ENCODE measurements around the gene KCNH5. TPM values are rescaled to one million over a fixed set of nuclear protein-coding genes. Genes with fewer than 3 reads are reported as not detected.

KCNH5 gene
- total RNA-seq, 1 experiment from 2014 or later = 1.4 TPM

- ChIA-PET POLR2A (interaction anchor here (0.5 kb wide), 1 partner anchor 594 kb away, joined by 3 read pairs; no protein-coding TSS in a partner anchor), CTCF (no interaction called here)
- Mint-ChIP-seq H3K4me1 (peaks cover 16% of the 10 kb centered on the region), H3K27me3 (ENCODE audit: low read depth) (no peaks in the 10 kb centered on the region), H3K36me3 (peaks cover under 1% of the 10 kb centered on the region; the same call in 1 of the 2 replicates), H3K9me3 (peaks cover 14% of the 10 kb centered on the region), H3K27ac (no peak overlapping the region), H3K4me3 (no peak overlapping the region)
- ATAC-seq (no peak), DNase-seq (ENCODE audit: low spot score) (no peak)
- no peak for TF ChIP-seq TEAD4 (CRISPR knock-in tag; IDR thresholded peaks at IDR 0.05)
Measured at GRCh38 chr14:62905566-62905965, 139.7 kb downstream of the KCNH5 start.

DNA sequence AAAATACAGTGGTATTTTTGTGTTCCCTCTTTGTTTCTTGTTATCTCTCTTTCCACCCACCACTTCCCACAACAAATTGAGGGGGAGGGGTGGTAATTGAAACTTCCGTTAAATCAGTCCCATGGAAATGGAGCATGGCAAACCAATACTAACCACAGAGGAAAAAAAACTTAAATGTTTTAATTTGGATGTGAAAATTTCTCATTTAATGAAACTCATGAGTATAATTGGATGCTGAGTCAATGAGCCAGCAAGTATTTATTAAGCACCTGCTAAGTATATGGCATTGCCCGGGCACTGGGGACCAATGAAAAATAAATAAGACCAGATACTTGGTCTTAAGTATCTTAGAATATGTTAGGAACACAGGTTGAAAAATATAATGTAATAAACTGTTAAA lies 147.5 kb downstream of the KCNH5 start:
- ChIA-PET POLR2A (no interaction called here), CTCF (no interaction called here)
- Mint-ChIP-seq H3K4me3 (no peak overlapping the region), H3K4me1 (peaks cover 31% of the 10 kb centered on the region), H3K36me3 (peaks cover 3% of the 10 kb centered on the region; the same call in 1 of the 2 replicates), H3K27me3 (ENCODE audit: low read depth) (no peaks in the 10 kb centered on the region), H3K9me3 (peaks cover 14% of the 10 kb centered on the region), H3K27ac (no peak overlapping the region)
- TF ChIP-seq, protein P1, sequence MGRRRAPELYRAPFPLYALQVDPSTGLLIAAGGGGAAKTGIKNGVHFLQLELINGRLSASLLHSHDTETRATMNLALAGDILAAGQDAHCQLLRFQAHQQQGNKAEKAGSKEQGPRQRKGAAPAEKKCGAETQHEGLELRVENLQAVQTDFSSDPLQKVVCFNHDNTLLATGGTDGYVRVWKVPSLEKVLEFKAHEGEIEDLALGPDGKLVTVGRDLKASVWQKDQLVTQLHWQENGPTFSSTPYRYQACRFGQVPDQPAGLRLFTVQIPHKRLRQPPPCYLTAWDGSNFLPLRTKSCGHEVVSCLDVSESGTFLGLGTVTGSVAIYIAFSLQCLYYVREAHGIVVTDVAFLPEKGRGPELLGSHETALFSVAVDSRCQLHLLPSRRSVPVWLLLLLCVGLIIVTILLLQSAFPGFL (CRISPR knock-in tag; IDR thresholded peaks at IDR 0.05; ENCODE audit: borderline replicate concordance) = no peak
- TF ChIP-seq STAT6 (CRISPR knock-in tag; conservative IDR thresholded peaks at IDR 0.05; ENCODE audit: low read depth) (no peak), ZBTB21 (CRISPR knock-in tag; IDR thresholded peaks at IDR 0.05; ENCODE audit: borderline replicate concordance) (no peak), PRRX2 (CRISPR knock-in tag; IDR thresholded peaks at IDR 0.05) (no peak), MAX (CRISPR knock-in tag; IDR thresholded peaks at IDR 0.05) (no peak), MLX (CRISPR knock-in tag; IDR thresholded peaks at IDR 0.05) (no peak), NR1H2 (CRISPR knock-in tag; IDR thresholded peaks at IDR 0.05) (no peak), TCF7 (CRISPR knock-in tag; IDR thresholded peaks at IDR 0.05; ENCODE audit: low read depth) (no peak), MYBL2 (CRISPR knock-in tag; IDR thresholded peaks at IDR 0.05) (no peak), ZNF219 (CRISPR knock-in tag; IDR thresholded peaks at IDR 0.05; ENCODE audit: borderline replicate concordance) (no peak), MXD4 (CRISPR knock-in tag; IDR thresholded peaks at IDR 0.05; ENCODE audit: borderline replicate concordance) (no peak), RELA (CRISPR knock-in tag; IDR thresholded peaks at IDR 0.05; ENCODE audit: borderline replicate concordance) (no peak), FOXK1 (CRISPR knock-in tag; IDR thresholded peaks at IDR 0.05) (no peak), ZNF416 (CRISPR knock-in tag; IDR thresholded peaks at IDR 0.05) (no peak), ETV6 (CRISPR knock-in tag; IDR thresholded peaks at IDR 0.05) (no peak)
- TF ChIP-seq, protein P2, sequence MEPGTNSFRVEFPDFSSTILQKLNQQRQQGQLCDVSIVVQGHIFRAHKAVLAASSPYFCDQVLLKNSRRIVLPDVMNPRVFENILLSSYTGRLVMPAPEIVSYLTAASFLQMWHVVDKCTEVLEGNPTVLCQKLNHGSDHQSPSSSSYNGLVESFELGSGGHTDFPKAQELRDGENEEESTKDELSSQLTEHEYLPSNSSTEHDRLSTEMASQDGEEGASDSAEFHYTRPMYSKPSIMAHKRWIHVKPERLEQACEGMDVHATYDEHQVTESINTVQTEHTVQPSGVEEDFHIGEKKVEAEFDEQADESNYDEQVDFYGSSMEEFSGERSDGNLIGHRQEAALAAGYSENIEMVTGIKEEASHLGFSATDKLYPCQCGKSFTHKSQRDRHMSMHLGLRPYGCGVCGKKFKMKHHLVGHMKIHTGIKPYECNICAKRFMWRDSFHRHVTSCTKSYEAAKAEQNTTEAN (CRISPR knock-in tag; IDR thresholded peaks at IDR 0.05) = no peak
- TF ChIP-seq, protein P3, sequence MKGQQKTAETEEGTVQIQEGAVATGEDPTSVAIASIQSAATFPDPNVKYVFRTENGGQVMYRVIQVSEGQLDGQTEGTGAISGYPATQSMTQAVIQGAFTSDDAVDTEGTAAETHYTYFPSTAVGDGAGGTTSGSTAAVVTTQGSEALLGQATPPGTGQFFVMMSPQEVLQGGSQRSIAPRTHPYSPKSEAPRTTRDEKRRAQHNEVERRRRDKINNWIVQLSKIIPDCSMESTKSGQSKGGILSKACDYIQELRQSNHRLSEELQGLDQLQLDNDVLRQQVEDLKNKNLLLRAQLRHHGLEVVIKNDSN (CRISPR knock-in tag; IDR thresholded peaks at IDR 0.05) = no peak
- TF ChIP-seq, protein P4, sequence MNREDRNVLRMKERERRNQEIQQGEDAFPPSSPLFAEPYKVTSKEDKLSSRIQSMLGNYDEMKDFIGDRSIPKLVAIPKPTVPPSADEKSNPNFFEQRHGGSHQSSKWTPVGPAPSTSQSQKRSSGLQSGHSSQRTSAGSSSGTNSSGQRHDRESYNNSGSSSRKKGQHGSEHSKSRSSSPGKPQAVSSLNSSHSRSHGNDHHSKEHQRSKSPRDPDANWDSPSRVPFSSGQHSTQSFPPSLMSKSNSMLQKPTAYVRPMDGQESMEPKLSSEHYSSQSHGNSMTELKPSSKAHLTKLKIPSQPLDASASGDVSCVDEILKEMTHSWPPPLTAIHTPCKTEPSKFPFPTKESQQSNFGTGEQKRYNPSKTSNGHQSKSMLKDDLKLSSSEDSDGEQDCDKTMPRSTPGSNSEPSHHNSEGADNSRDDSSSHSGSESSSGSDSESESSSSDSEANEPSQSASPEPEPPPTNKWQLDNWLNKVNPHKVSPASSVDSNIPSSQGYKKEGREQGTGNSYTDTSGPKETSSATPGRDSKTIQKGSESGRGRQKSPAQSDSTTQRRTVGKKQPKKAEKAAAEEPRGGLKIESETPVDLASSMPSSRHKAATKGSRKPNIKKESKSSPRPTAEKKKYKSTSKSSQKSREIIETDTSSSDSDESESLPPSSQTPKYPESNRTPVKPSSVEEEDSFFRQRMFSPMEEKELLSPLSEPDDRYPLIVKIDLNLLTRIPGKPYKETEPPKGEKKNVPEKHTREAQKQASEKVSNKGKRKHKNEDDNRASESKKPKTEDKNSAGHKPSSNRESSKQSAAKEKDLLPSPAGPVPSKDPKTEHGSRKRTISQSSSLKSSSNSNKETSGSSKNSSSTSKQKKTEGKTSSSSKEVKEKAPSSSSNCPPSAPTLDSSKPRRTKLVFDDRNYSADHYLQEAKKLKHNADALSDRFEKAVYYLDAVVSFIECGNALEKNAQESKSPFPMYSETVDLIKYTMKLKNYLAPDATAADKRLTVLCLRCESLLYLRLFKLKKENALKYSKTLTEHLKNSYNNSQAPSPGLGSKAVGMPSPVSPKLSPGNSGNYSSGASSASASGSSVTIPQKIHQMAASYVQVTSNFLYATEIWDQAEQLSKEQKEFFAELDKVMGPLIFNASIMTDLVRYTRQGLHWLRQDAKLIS (CRISPR knock-in tag; IDR thresholded peaks at IDR 0.05; ENCODE audit: borderline replicate concordance) = no peak
- DNase-seq (ENCODE audit: low spot score) (no peak), ATAC-seq (no peak)
